ENCODE results near the gene ELL2. TPM values are rescaled to one million over a fixed set of nuclear protein-coding genes. Genes with fewer than 3 reads are reported as not detected.
A peak's percentile ranks its signal among the peaks of the same experiment; 100 is the strongest.
"Not testable (repeated sequence)": the region's sequence is repeated elsewhere in the genome, so short reads cannot be mapped to it uniquely, and the experiment has no call there.

The ELL2 gene
- total RNA-seq, 1 experiment from 2014 or later = 24.4 TPM

GRCh38 chr5:95927927-95928723 is 33.5 kb downstream of the ELL2 start:
- H3K4me1 Mint-ChIP-seq = peaks cover 15% of the 10 kb centered on the region
- POLR2A ChIA-PET = no interaction called here
- H3K9me3 Mint-ChIP-seq = peaks cover 3% of the 10 kb centered on the region
- no peaks in the 10 kb centered on the region for H3K36me3 Mint-ChIP-seq
- TF ChIP-seq ATF6 (CRISPR knock-in tag; IDR thresholded peaks at IDR 0.05) = no peak
- no peak for TF ChIP-seq CREB1 (CRISPR knock-in tag; IDR thresholded peaks at IDR 0.05)
- no peak for TF ChIP-seq E2F1 (CRISPR knock-in tag; IDR thresholded peaks at IDR 0.05)
- no peak for TF ChIP-seq NR1H2 (CRISPR knock-in tag; IDR thresholded peaks at IDR 0.05)
- no peak for TF ChIP-seq NR2C2 (CRISPR knock-in tag; IDR thresholded peaks at IDR 0.05)
- TF ChIP-seq ARID4B (CRISPR knock-in tag; IDR thresholded peaks at IDR 0.05; ENCODE audit: borderline replicate concordance) = no peak
- TF ChIP-seq TCF7 (CRISPR knock-in tag; IDR thresholded peaks at IDR 0.05; ENCODE audit: low read depth) = no peak
- TF ChIP-seq E2F5 (CRISPR knock-in tag; IDR thresholded peaks at IDR 0.05) = no peak
- no peak for TF ChIP-seq FOXP4 (CRISPR knock-in tag; IDR thresholded peaks at IDR 0.05)
- no peak for TF ChIP-seq IRF2 (CRISPR knock-in tag; IDR thresholded peaks at IDR 0.05; ENCODE audit: borderline replicate concordance, low read depth)
- no peak for TF ChIP-seq ZBTB21 (CRISPR knock-in tag; IDR thresholded peaks at IDR 0.05; ENCODE audit: borderline replicate concordance)
- TF ChIP-seq ZNF423 (CRISPR knock-in tag; IDR thresholded peaks at IDR 0.05) = no peak
- no peak for TF ChIP-seq ZSCAN18 (CRISPR knock-in tag; IDR thresholded peaks at IDR 0.05)
- no peak for TF ChIP-seq ATF1 (CRISPR knock-in tag; IDR thresholded peaks at IDR 0.05)
- TF ChIP-seq FOXP1 (CRISPR knock-in tag; IDR thresholded peaks at IDR 0.05; ENCODE audit: borderline replicate concordance) = no peak
- H3K27ac Mint-ChIP-seq = peak overlapping the region; percentile 27
- ATAC-seq = no peak
- DNase-seq (ENCODE audit: low spot score) = no peak
- H3K4me3 Mint-ChIP-seq = no peak overlapping the region
- no peaks in the 10 kb centered on the region for H3K27me3 Mint-ChIP-seq (ENCODE audit: low read depth)
- CTCF ChIA-PET = no interaction called here

GRCh38 chr5:95927300-95927699 is 34.4 kb downstream of the ELL2 start:
- CTCF ChIA-PET; POLR2A ChIA-PET; H3K27ac Mint-ChIP-seq; H3K9me3 Mint-ChIP-seq; H3K27me3 Mint-ChIP-seq (ENCODE audit: low read depth); H3K36me3 Mint-ChIP-seq; ATAC-seq; DNase-seq (ENCODE audit: low spot score); H3K4me3 Mint-ChIP-seq: not testable (repeated sequence)
- peaks cover 15% of the 10 kb centered on the region for H3K4me1 Mint-ChIP-seq
